ENCODE data around the gene LMF1.

GRCh38 chr16:921321-921905, 49.4 kb downstream of the LMF1 start:
- TF ChIP-seq, protein P1, sequence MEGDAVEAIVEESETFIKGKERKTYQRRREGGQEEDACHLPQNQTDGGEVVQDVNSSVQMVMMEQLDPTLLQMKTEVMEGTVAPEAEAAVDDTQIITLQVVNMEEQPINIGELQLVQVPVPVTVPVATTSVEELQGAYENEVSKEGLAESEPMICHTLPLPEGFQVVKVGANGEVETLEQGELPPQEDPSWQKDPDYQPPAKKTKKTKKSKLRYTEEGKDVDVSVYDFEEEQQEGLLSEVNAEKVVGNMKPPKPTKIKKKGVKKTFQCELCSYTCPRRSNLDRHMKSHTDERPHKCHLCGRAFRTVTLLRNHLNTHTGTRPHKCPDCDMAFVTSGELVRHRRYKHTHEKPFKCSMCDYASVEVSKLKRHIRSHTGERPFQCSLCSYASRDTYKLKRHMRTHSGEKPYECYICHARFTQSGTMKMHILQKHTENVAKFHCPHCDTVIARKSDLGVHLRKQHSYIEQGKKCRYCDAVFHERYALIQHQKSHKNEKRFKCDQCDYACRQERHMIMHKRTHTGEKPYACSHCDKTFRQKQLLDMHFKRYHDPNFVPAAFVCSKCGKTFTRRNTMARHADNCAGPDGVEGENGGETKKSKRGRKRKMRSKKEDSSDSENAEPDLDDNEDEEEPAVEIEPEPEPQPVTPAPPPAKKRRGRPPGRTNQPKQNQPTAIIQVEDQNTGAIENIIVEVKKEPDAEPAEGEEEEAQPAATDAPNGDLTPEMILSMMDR (IDR thresholded peaks at IDR 0.05) = no peak
- TF ChIP-seq POLR2A (IDR thresholded peaks at IDR 0.05) = no peak
